ENCODE measurements around the gene WASF3.

Gene WASF3

DNA sequence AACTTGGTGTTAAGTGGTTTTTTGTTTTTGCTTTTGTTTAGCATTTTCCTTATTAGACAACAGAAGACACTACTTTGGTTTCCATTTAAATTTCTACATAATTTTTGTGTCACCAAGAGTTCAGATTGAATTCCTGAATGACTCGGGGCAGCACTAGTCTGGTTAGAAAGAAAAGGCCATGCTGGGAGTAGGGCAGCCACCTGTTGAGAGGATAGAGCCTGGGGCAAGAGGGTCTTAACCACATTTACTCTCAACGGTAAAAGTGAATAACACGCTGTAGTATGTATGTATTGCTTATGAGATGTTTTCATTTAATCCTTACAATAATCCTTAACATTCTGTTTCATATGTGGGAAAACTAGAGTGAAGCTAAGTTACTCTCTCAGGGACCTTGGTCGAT is 131.5 kb downstream of the WASF3 start:
- no peak for DNase-seq

DNA sequence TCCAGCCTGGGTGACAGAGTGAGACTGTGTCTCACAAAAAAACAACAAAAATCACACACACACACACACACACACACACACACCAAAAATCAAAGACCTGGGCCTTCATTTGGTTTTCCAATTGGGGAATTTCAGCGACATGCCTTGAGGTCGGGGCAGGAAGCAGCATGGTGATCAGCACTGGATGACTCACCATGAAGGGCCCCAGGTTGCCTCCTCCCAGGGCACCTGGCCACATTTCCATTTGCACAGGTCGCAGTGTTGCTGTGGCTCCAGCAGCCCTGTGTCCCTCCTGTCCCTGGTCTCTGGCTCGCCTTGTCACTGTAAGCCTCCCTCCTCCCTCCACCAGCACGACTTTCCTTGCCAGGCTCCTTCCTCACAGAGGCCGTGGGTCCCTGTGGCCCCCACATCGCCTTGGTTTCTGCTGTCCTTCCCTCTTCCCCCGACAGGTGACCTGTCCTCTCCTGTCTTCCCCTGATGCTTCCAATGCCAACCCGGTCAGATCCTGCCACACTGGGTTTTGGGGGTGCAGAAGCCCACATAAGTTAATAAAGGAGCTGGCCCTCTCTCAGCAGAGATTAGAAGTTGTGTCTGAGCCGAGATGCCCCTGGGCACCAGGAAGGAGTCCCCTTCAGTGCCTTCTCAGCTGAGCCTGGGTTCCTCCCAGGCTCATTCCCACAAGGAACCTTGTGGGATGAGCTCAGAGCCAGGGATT is 136.4 kb downstream of the WASF3 start:
- no peak for DNase-seq

DNA sequence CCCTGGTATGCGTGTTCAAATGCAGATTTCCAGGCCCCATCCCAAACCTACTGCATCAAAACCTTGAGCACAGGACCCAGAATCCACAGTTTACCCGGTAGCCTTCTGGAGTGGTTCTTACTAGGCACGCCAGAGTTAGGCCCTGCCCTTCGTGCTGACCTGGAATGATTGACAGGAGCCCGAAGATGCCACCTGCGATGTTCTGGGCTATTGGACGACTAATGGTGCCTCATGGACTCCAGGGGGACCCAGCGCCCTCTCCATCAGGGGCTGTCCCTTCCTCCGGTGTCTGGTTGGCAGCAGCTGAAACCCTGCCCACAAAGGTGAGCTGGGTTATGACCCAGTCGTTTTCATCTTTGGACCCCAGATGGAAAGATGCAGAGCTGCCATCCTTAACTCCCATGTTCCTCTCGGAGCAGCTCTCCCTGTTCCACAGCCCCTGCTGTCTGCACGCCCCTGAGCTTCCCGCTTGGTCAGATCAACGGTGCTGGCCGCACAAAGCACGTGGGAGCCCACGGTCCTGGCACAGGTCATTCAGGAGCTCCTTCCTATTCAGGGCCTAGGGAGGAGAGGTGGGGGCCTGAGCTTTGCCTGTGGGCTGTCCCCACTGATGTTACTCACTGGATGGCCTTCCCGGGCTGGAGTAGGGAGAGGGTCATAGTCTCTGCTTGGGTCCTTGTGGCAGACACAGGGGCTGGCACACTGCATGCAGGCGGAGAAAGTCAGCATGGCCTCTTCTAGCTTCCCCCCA is 137.3 kb downstream of the WASF3 start:
- DNase-seq, result no peak

DNA sequence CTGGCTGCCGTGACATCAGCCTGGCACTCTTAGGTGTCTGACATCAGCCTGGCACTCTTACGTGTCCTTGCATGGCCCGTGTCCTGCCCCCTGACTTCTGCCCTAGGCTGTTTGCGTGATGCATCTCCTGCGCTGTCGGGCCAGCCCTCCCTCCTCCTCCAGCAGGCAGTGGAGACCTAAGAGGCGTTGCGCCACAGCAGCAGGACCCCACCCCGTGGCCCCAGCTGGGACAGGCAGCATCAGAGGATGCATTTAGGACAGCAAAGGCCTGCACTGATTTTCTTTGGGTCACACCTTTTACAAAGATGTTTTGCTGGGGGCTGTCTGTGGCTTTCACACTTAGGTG is 137.8 kb downstream of the WASF3 start:
- DNase-seq, result no peak

DNA sequence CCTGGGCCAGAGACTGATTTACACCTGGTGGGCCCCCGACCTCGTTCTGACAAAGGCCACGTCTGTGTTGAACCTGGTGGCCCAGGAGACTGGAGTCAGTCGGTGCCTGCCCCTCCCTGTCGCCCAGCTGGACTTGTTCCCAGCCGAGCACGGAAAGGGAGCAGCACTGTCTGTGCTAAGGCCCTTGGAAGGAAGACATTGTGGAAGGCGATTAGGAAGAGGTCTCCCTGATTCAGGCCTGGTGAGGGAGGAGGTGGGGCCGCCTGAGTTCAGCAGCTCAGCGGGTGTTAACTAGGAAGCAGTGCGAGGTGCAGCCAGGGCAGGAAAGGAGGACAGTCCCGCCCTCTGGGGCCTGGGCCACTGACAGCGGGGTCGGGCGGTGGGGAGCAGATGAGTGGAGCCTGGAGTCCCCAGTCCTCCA is 138.4 kb downstream of the WASF3 start:
- DNase-seq, result no peak

DNA sequence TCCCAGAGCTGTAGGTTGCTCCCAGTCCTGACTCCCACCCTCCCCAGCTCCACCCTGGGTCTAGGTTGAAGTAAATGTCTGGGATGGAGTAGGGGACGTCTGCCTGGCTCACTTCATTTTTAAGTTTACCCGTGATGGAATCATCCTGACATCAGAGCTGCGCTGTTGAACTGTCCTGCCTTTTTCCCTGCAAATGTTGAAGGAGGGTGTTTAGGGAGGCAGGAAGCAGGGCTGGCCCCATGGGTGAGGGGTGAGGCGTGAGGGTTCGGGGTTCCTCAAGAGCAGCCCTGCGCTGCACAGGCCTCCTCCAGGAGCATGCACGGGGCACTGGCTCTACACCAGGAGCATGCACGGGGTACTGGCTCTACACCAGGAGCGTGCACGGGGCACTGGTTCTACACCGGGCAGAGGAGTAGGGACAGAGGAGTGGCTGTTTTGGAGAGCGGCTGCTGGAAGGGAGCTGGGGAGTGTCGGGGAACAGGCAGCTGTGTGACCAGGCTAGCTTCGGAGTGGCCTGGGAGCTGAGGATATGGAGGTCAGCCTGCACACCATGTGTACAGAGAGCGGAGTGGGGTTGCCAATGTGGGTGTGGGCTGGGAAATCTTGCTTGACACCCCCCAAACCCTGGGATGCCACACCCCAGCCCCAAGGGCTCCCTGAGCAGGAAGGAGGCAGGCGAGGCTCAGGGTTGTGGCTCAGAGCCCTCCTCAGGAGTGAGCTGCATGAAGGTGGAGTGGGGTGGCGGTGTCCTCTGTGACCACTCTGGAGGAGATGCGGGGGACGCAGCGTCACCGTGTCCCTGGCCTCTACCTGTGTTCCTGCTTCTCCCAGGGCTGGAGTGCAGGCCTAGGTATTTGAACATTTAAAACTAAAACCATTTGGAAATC is 139.8 kb downstream of the WASF3 start:
- no peak for DNase-seq

DNA sequence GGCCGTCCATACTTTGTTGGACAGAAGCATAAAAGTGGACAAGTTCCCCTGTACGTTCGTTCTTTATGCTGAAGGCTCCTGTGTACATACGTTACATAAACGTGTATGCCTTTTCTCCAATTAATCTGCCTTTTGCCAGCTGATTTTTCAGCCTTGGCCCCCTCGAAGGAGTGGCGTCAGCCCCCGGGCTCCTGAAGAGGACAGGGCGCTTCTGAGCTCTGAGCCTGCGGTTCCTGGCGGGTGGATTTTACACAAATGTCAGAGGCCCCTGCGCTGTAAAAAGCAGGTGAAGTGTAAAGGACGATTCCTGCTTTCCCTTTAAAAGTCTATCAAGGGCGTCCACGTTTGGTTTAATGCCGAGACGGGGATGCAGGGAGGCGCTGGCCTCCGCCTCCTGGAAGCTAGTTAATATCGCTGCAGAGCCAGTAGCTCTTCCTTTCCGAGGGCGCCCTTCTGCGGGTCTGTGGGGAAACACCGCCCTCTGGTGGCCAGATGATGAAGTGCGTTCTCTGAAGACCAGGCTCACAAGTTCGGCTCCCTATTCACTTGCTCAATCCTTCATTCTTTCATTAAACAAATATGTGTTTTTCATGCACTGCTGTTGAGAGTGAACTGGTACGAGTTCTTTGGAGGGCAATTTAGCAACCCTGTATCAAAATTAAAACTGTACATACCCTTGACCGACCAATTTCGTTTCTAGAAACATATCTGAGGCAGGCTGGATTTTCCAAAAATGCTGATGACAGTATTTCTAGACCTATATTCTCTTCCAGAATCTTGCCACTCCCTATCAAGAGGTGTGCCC is 141.1 kb downstream of the WASF3 start:
- peak; percentile 80 for DNase-seq

DNA sequence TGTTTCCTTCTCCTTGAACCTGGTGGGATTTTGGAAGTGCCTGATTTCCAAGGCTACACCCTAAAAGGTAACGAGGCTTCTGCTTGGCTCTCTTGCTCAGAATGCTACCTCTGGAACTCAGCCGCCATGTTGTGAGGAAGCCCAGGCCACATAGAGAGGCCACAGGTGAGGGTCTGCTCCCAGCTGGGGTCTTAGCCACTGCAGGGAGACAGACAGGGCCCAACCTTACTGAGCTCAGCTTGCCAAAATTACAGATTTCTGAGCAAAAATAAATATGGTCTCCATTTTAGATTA is 141.7 kb downstream of the WASF3 start:
- DNase-seq, result no peak

DNA sequence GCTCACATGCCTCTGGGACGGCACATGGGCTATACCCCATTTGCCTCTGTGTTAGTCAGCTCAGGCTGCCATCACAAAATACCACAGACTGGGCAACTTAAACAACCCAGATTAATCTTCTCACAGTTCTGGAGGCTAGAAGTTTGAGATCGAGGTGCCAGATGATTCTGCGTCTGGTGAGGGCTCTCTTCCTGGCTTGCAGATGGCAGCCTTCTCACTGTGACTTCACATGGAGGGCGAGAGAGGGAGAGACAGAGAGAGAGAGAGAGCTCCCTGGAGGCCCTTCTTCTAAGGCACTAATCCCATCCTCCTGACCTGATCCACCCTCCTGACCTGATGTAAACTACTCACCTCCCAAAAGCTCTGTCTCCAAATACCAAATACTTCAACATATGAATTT is 148.1 kb downstream of the WASF3 start:
- DNase-seq, result no peak

DNA sequence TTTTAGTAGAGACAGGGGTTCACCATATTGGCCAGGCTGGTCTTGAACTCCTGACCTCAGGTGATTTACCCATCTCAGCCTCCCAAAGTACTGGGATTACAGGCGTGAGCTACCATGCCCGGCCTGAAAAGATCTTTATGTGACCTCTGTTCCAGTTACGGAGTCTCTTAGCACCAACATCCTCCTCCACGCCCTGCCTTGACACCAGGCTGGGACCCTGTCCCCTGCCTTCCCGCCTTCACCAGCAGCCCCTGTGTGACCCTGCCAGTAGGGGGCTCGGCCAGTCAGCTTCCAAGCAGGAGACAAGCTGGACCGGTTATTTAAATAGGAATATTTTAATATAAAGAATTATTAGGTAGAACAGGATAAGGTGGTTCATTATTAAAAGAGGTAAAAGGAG is 148.9 kb downstream of the WASF3 start:
- no peak for DNase-seq

DNA sequence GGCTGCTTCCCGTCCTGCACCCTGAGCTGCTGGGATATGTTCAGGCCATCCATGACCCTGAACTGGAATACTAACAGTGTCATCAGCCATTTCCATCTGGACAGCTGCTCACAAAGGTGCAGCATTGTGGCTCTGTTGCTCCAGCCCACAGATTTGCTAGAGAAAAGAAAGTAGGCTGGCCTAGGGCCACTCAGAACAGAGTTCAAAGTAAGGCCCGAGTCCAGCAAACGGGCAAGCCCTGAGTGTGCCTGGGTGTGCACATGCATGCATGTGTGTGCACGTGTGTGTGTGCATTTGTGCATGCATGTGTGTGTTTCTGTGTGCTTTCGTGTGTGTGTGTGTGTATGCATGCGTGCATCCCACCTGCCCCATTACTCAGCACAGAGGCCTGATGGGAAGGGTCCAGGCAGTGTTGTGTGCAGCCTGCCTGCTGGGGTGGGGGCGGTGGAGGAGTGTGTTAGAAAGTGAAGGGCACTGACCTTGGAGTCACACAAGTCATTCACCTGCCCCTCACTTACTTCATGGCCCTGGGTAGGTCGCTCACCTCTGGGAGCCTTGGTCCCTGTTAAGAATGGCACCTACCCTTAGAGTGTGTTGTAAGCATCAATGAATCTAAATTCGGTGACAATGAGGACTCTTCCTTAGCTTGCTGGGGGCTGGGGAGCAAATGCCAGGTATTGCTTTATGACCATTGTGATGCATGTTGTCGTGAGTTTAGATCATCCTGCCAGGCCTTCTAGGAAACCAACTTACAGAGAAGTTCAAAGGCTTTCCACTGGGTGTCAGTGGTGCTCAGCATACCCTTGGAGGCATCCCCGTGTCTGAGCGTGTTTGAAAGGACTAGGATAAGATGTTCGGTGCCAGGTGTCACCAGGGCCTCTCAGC is 149.9 kb downstream of the WASF3 start:
- peak; percentile 62 for DNase-seq

DNA sequence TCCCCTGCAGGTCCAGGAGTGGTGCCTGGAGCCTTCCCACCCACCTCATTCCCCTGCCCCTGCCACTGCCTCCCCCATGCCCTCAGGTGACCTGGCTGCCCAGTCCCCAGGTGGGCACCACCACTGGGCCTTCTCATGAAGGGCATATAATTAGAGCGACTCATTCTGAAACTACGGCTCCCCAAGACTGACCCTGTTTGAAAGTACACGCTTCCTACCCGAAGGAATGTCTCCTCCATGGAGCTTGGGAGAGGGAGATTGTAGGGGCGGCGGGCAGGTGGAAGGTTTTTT is 150.5 kb downstream of the WASF3 start:
- no peak for DNase-seq

DNA sequence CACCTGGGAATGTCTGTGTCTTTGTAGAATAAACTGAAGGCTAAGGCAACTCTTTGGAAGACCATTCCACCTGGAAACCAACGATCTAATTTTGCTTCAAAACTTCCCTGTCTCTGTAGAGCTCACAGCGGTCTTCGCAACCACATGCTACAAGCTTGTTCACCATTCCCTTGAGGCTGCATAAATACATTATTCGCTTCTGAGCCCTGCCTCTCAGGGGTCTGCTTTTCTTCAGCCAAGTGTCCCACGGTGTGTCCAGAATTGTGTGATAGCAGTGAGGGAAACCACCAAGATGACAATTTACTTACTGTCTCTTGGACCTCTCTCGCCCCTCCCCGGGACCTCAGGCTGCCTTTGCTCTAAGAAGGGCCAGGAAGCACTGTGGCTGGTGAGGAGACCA is 152.0 kb downstream of the WASF3 start:
- DNase-seq, result no peak

DNA sequence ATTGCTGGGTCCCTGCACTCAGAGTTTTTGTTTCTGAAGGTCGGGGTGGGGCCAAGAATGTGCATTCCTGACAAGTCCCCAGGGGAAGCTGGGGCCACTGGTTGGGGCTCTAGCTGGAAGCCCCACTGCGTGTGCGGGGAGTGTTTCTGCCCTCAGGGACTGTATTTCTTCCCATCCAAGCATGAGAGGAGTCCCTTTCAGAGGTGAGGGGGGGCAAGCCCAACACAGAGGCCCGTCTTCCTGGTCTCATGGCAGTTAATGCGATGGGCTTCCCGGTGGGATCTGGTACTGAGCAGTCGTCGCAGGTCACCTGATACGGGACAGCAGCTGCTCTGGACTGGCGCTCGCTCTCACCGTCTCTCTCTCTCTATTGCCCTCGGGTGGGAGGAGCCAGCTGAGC is 152.7 kb downstream of the WASF3 start:
- no peak for DNase-seq

DNA sequence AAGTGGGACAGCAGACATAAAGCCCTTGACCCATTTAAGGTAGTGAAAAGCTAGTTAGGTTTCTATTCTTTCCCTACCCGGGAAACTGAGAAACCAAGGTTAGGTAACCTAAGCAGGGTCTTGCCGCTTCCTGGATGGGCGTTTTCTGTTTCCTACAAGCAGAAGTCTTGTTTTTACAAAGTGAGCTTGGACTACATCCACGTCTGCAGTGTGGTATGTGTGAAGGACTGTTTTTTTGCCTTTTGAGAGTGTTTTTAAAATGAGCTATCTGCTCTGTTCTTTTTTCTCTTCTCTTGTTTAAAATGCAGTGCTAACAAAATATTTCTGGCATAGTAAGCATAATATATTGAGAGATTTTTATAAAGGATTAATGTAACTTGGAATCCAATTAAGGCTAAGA is 153.7 kb downstream of the WASF3 start:
- no peak for DNase-seq

DNA sequence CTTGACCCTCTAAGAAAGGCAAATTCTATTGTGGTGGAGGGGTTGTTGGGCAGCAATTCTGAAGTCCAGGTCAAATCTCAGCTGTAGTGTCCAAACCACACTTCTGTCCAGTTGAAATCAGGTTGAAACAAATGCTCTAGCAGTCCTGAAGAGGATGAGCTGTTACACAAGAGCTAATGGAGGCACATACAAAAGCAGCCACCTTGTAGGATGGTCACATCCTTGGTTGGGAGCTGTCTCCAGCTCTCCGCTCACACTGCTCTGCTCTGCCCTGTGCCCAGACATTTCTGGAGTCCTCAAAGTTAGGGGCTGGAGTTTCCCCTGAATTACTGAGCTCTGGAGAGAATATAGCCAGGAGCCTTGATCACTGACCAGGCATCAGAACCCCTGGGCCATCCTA is 155.9 kb downstream of the WASF3 start:
- no peak for DNase-seq

DNA sequence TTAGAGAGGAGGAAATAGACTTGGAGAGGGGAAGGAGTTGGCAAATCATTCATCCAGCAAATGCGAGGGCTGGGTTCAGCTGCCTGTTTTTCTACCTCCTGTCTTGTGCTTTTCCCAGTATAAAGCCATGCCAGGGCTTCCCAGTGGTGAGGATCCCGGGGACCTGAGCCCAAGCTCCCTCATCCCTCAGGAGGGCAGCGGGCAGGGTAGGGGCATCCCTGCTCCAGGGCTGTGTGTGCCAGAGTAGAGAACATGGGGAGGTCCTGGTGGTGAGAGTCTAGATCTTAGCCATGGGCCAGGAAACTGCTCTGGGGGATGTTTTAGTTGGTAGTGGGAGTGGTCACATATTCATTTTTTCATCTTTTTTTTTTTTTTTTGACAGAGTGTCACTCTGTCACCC is 159.5 kb downstream of the WASF3 start:
- DNase-seq, result no peak

DNA sequence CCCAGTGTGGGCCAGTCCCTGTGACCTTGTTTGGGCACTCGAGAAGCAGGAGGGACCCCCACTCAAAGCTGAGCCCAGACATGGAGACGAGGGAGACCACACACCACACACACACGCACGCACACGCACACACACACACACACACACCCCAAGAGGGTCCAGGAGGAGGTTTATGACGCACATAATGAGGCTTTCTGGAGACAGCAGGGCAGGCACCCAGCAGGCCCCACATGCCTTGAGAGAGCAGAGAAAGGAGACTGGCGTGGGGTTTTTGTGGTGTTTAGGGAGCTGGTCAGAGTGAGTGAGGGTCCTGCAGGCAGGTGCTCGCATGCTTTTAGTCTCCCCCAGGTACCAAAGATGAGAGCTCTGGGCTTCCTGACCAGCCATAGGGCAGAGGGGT is 160.7 kb downstream of the WASF3 start:
- no peak for DNase-seq

DNA sequence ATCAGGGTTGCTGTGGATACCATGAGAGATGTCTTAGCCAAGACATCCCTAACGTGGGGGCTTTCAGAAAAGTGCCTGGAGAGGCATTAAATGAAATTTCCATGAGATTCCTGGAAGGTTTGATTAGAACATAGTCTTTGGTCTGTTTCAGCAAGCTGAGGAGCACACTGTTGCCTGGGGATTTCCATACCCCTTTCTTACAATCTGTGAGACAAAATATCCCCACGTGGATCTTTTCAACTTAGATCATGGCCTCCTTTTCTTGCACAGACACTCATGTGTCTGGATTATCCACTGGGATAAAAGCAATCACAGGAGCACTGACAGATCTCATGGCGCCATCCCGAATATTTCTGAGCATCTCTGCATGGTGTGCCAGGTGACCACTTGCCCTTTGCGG is 161.4 kb downstream of the WASF3 start:
- no peak for DNase-seq

DNA sequence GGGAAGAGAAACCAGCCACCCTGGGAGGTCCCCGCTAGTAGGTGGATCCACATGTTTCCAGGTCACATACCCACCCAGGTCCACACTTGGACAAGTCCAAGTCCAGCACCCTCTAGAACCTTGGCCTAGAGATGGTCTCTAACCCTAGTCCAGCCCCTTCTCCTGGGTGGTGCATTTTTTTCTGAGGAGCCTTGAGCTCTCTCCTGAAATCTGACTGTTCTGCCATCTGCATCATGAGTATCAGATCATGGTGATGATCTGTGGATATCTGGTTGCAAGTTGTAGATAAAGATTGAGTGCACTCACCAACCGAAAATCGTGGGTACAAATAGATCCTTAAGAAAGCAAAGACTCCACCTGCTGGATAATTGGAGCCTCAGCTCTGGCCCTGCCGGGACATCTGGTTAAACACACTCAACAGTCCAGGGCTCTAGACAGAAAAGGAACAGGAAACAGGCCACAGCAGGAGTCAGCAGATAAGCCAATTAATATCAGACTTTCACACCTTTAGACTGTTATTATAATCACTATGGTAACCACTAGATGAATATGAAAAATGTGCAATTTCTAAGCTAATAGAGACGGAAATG is 162.0 kb downstream of the WASF3 start:
- DNase-seq, result peak; percentile 16

DNA sequence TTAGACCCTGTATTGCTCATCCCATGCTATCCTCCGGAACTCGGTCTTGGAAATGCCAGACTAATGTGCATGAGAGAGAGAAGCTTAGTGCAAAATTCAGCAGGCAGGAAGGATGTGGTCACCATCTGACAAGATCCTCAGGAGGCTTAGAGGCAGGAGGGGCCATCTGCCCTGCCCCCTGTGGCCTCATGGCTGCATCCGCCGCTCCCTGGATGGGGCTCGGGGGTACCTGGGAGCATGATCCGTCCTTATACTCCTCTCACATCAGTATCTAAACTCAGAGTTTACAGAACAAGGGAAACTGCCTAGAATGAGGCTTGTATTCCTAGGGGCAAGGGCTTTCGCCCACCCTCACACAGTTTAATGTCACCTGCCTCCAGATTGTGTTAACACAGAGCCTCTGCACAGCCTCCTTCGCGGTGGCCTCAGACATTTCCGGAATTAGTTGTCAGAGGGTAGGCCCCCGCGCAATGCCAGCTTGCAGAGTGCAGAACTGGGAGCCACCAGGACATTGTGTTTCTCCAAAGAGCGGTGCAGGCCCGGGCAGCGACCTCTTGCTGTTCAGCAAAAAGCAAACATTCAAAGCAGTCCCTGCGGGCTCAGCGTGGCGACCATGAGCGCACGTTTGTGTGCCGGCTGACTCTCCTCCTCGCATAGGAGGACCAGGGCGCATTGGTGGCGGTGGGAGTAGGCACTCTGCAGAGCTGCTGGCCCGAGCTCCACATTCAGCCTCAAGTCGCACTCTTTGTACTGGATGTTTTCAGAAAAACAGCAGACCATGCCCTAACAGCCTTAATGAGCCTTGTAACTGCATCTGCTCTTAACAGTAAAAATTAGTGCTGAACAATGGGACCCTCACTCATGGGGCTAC is 164.0 kb downstream of the WASF3 start:
- peak; percentile 55 for DNase-seq

Measured in CD4-positive, alpha-beta T cell treated with Interleukin-17A for 1 hour (primary cell).